Large intestine (tissue), 3 donors: ENCODE data around the gene TFAM. TPM values are rescaled to one million over a fixed set of nuclear protein-coding genes. Genes with fewer than 3 reads are reported as not detected.

ENCODE experiments used
- DNase-seq, 2 donors: peaks; one replicate each; pipeline versions ENCODE4 v3.0.0 to v3.0.0-alpha.2; 2013
- H3K27ac ChIP-seq: one replicate; pipeline ENCODE4 v1.5.1; 2013; ENCODE audit warnings: low read length
- H3K27me3 ChIP-seq: 2 replicates; pipeline ENCODE4 v1.6.1; 2013; ENCODE audit warnings: low read length; ENCODE audit not compliant: control insufficient read depth, insufficient read depth
- H3K36me3 ChIP-seq: 2 replicates; pipeline ENCODE4 v1.6.1; 2013; ENCODE audit warnings: low read length; ENCODE audit not compliant: control insufficient read depth, insufficient read depth
- H3K4me1 ChIP-seq: one replicate; pipeline ENCODE4 v1.6.1; 2013; ENCODE audit warnings: low read length; ENCODE audit not compliant: control insufficient read depth, insufficient read depth
- H3K4me3 ChIP-seq: one replicate; pipeline ENCODE4 v1.5.1; 2013; ENCODE audit warnings: low read length
- H3K9me3 ChIP-seq: one replicate; pipeline ENCODE4 v1.6.1; 2013; ENCODE audit warnings: mild to moderate bottlenecking, low read depth, low read length, moderate library complexity; ENCODE audit not compliant: control insufficient read depth
- WGBS: methylation state at CpG from one replicate; pipeline ENCODE4 v1.1.5; 2013; ENCODE audit warnings: low lambda C conversion rate; ENCODE audit not compliant: insufficient coverage; 5-methylcytosine and 5-hydroxymethylcytosine counted together
- polyA plus RNA-seq: library from polyadenylated mRNA; unstranded; fragments of 120-200 nt; gene quantifications from one replicate; pipeline ENCODE4 v1.2.1, GENCODE V29; 2013

TFAM gene
- polyA plus RNA-seq, 1 donor = 40.3 TPM

DNA sequence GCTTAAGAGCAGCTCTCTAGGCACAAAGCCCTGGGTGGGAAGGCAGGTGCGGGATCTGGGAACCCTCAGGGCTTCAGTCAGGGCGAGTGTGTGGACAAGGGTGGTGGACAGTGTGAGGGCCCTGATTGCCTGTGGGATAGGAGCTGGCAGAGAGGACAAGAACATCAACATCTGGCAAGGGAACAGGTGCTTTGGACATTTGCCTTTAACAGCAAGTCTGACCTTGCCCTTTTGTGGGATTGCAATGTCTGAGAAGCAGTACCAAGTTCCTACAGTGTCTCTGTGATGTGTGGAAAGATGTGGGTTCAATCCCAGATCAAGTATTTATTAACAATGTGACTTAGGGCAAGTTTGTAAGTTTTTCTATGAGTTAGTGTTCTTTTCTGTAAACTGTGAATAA lies 46.7 kb downstream of the TFAM start:
- no peaks in the 10 kb centered on the region for H3K27me3 ChIP-seq
- no peaks in the 10 kb centered on the region for H3K4me1 ChIP-seq
- no peak overlapping the region for H3K27ac ChIP-seq
- H3K4me3 ChIP-seq = no peak overlapping the region
- WGBS = no CpG with 5 or more reads among the region's 2 CpGs
- no peak for DNase-seq
- no peaks in the 10 kb centered on the region for H3K36me3 ChIP-seq
- no peaks in the 10 kb centered on the region for H3K9me3 ChIP-seq

- Histone ChIP-seq H3K4me3 (no peak overlapping the region), H3K27me3 (no peaks in the 10 kb centered on the region), H3K36me3 (no peaks in the 10 kb centered on the region), H3K9me3 (no peaks in the 10 kb centered on the region), H3K27ac (no peak overlapping the region), H3K4me1 (no peaks in the 10 kb centered on the region)
- DNase-seq = no peak
- WGBS = no CpG with 5 or more reads among the region's 2 CpGs
These were observed 47.9 kb downstream of the TFAM start for GRCh38 chr10:58433066-58433465.

DNA sequence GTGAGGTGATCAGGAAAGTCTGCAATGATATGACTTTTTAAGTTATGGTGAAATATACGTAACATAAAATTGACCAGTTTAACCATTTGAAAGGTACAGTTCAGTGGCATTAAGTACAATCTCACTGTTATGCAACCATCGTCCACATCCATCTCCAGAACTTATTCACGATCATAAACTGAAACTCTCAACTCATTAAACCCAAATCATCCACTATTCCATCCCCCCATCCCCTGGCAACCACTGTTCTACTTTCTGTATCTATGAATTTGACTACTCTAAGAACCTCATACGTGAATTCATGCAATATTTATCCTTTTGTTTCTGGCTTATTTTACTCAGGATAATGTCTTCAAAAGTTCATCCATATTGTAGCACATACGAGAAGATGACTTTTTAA lies 48.4 kb downstream of the TFAM start:
- Histone ChIP-seq H3K27ac (no peak overlapping the region), H3K27me3 (no peaks in the 10 kb centered on the region), H3K4me1 (no peaks in the 10 kb centered on the region), H3K36me3 (no peaks in the 10 kb centered on the region), H3K4me3 (no peak overlapping the region), H3K9me3 (no peaks in the 10 kb centered on the region)
- DNase-seq = no peak
- 100% methylated on average over 2 of the region's 5 CpGs for WGBS

- 83% methylated on average over 1 of the region's 2 CpGs for WGBS
- Histone ChIP-seq H3K27me3 (no peaks in the 10 kb centered on the region), H3K9me3 (no peaks in the 10 kb centered on the region), H3K27ac (no peak overlapping the region), H3K4me1 (no peaks in the 10 kb centered on the region), H3K4me3 (no peak overlapping the region), H3K36me3 (no peaks in the 10 kb centered on the region)
- no peak for DNase-seq
These were observed 50.2 kb downstream of the TFAM start for GRCh38 chr10:58435297-58435985.

- Histone ChIP-seq H3K27me3 (no peaks in the 10 kb centered on the region), H3K4me1 (no peaks in the 10 kb centered on the region), H3K27ac (no peak overlapping the region), H3K9me3 (no peaks in the 10 kb centered on the region), H3K36me3 (no peaks in the 10 kb centered on the region), H3K4me3 (no peak overlapping the region)
- WGBS = 87% methylated on average over 3 of the region's 4 CpGs
- no peak for DNase-seq
These were observed 50.9 kb downstream of the TFAM start for GRCh38 chr10:58436071-58436470.

GRCh38 chr10:58438340-58438871 lies 53.2 kb downstream of the TFAM start:
- 86% methylated on average over 1 of the region's 3 CpGs for WGBS
- H3K27ac ChIP-seq = no peak overlapping the region
- no peaks in the 10 kb centered on the region for H3K4me1 ChIP-seq
- no peaks in the 10 kb centered on the region for H3K36me3 ChIP-seq
- H3K9me3 ChIP-seq = no peaks in the 10 kb centered on the region
- no peaks in the 10 kb centered on the region for H3K27me3 ChIP-seq
- no peak overlapping the region for H3K4me3 ChIP-seq
- no peak for DNase-seq

DNA sequence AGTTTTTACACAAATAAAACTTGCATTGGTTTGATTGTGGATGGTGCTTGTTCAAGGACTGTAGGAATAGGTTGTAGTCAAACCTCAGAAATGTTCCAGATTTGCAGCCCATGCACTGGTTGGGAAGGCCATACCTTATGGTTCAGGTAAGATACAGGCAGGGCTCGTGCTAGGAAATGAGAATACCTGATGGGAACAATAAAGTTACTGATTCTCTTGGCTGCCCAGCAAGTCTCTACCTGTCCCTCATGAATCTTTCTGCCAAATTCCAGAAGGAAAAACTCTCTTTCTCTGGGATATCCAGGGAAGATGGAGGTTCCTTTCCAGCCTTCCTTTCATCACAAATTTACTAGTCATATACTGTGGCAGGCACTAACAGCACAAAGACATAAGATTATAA lies 53.8 kb downstream of the TFAM start:
- WGBS = no CpG with 5 or more reads among the region's 1 CpG
- Histone ChIP-seq H3K36me3 (no peaks in the 10 kb centered on the region), H3K4me3 (no peak overlapping the region), H3K9me3 (no peaks in the 10 kb centered on the region), H3K4me1 (no peaks in the 10 kb centered on the region), H3K27me3 (no peaks in the 10 kb centered on the region), H3K27ac (no peak overlapping the region)
- DNase-seq = no peak

- no peak overlapping the region for H3K27ac ChIP-seq
- no peak for DNase-seq
- no peak overlapping the region for H3K4me3 ChIP-seq
- no peaks in the 10 kb centered on the region for H3K36me3 ChIP-seq
- no peaks in the 10 kb centered on the region for H3K9me3 ChIP-seq
- no peaks in the 10 kb centered on the region for H3K27me3 ChIP-seq
- WGBS = 86% methylated on average over 4 of the region's 5 CpGs
- no peaks in the 10 kb centered on the region for H3K4me1 ChIP-seq
These were observed 54.6 kb downstream of the TFAM start for GRCh38 chr10:58439632-58440364.

GRCh38 chr10:58440484-58440883 lies 55.3 kb downstream of the TFAM start:
- 20% methylated on average over 1 of the region's 1 CpG for WGBS
- Histone ChIP-seq H3K27ac (no peak overlapping the region), H3K27me3 (no peaks in the 10 kb centered on the region), H3K4me3 (no peak overlapping the region), H3K36me3 (no peaks in the 10 kb centered on the region), H3K4me1 (no peaks in the 10 kb centered on the region), H3K9me3 (no peaks in the 10 kb centered on the region)
- DNase-seq = no peak

GRCh38 chr10:58444321-58444720 lies 59.1 kb downstream of the TFAM start:
- no peak for DNase-seq
- no peak overlapping the region for H3K27ac ChIP-seq
- no peaks in the 10 kb centered on the region for H3K36me3 ChIP-seq
- H3K4me1 ChIP-seq = no peaks in the 10 kb centered on the region
- H3K4me3 ChIP-seq = no peak overlapping the region
- H3K9me3 ChIP-seq = peaks cover 8% of the 10 kb centered on the region
- no peaks in the 10 kb centered on the region for H3K27me3 ChIP-seq
- 67% methylated on average over 1 of the region's 3 CpGs for WGBS
